HG03342 (cell line): Measurements from ENCODE around the gene ADARB2.

Experiments
- ATAC-seq: cut with Tn5 transposase; IDR thresholded peaks from one replicate; pipeline ENCODE4 v1.9.1; 2021; ENCODE audit warnings: mild to moderate bottlenecking, moderate library complexity; ENCODE audit not compliant: unreplicated experiment

Gene ADARB2

GRCh38 chr10:1598393-1599153 lies 138.8 kb downstream of the ADARB2 start:
- ATAC-seq: no peak

- ATAC-seq: no peak
Measured at GRCh38 chr10:1597370-1598146, 139.8 kb downstream of the ADARB2 start.

- no peak for ATAC-seq
Measured at GRCh38 chr10:1596482-1597099, 140.7 kb downstream of the ADARB2 start.

GRCh38 chr10:1595726-1596125 lies 141.6 kb downstream of the ADARB2 start:
- no peak for ATAC-seq

GRCh38 chr10:1595242-1595600 lies 142.1 kb downstream of the ADARB2 start:
- no peak for ATAC-seq

GRCh38 chr10:1594372-1595241 lies 142.7 kb downstream of the ADARB2 start:
- ATAC-seq: no peak

- no peak for ATAC-seq
Measured at GRCh38 chr10:1591742-1592141, 145.6 kb downstream of the ADARB2 start.

GRCh38 chr10:1591045-1591444 lies 146.3 kb downstream of the ADARB2 start:
- ATAC-seq: no peak

- no peak for ATAC-seq
Measured at GRCh38 chr10:1589257-1589656, 148.1 kb downstream of the ADARB2 start.

- ATAC-seq: no peak
Measured at GRCh38 chr10:1582739-1583138, 154.6 kb downstream of the ADARB2 start.

GRCh38 chr10:1581189-1581588 lies 156.1 kb downstream of the ADARB2 start:
- ATAC-seq: no peak

- no peak for ATAC-seq
Measured at GRCh38 chr10:1579671-1580070, 157.7 kb downstream of the ADARB2 start.

GRCh38 chr10:1579141-1579491 lies 158.2 kb downstream of the ADARB2 start:
- no peak for ATAC-seq

- ATAC-seq: no peak
Measured at GRCh38 chr10:1578392-1579140, 158.8 kb downstream of the ADARB2 start.

- no peak for ATAC-seq
Measured at GRCh38 chr10:1577945-1578344, 159.4 kb downstream of the ADARB2 start.

GRCh38 chr10:1577373-1577770 lies 160.0 kb downstream of the ADARB2 start:
- no peak for ATAC-seq

GRCh38 chr10:1576467-1577372 lies 160.6 kb downstream of the ADARB2 start:
- no peak for ATAC-seq

- no peak for ATAC-seq
Measured at GRCh38 chr10:1575481-1576244, 161.7 kb downstream of the ADARB2 start.

- no peak for ATAC-seq
Measured at GRCh38 chr10:1574719-1575118, 162.6 kb downstream of the ADARB2 start.
